ENCODE data around the gene BLOC1S4. TPM values are rescaled to one million over a fixed set of nuclear protein-coding genes. Genes with fewer than 3 reads are reported as not detected.
"Not testable (repeated sequence)": the region's sequence is repeated elsewhere in the genome, so short reads cannot be mapped to it uniquely, and the experiment has no call there.

BLOC1S4 gene
- total RNA-seq, 2 donors from 2014 or later = 18.8 to 26.5 TPM

- peaks cover 3% of the 10 kb centered on the region for H3K9me3 Mint-ChIP-seq
- H3K36me3 ChIP-seq (ENCODE audit: control insufficient read depth, insufficient read depth, low read length) = no peaks in the 10 kb centered on the region
- no peak overlapping the region for H3K27ac ChIP-seq (ENCODE audit: low read depth, low read length)
- H3K27me3 ChIP-seq (ENCODE audit: control insufficient read depth, insufficient read depth, low read length, poor library complexity, severe bottlenecking) = no peaks in the 10 kb centered on the region
- peaks cover 4% of the 10 kb centered on the region for H3K27me3 Mint-ChIP-seq (ENCODE audit: insufficient read depth)
- no peak overlapping the region for H3K4me3 ChIP-seq (ENCODE audit: low read length)
- H3K9me3 ChIP-seq (ENCODE audit: control insufficient read depth, low read length) = no peaks in the 10 kb centered on the region
- no peak overlapping the region for H3K9ac ChIP-seq (ENCODE audit: extremely low read depth, low read length, poor library complexity, severe bottlenecking)
- H3K36me3 Mint-ChIP-seq (ENCODE audit: low read depth) = no peaks in the 10 kb centered on the region
- no peak for TF ChIP-seq CTCF (conservative IDR thresholded peaks at IDR 0.05)
- DNase-seq = no peak
- no peak overlapping the region for H3K4me3 Mint-ChIP-seq
- 79 to 92% methylated on average over 3 of the region's 3 CpGs for WGBS, 2 experiments (ENCODE audit: insufficient coverage in 1 of 2, insufficient read length in 1 of 2)
- H3K4me1 Mint-ChIP-seq = peaks cover 21% of the 10 kb centered on the region
- H3K4me1 ChIP-seq (ENCODE audit: control insufficient read depth, insufficient read depth, low read length) = no peaks in the 10 kb centered on the region
- no peak overlapping the region for H3K27ac Mint-ChIP-seq
Observed at GRCh38 chr4:6754481-6755087, 38.6 kb downstream of the BLOC1S4 start.

GRCh38 chr4:6755088-6755753, 39.2 kb downstream of the BLOC1S4 start:
- Histone ChIP-seq H3K4me1 (ENCODE audit: control insufficient read depth, insufficient read depth, low read length) (no peaks in the 10 kb centered on the region), H3K9ac (ENCODE audit: extremely low read depth, low read length, poor library complexity, severe bottlenecking) (no peak overlapping the region), H3K9me3 (ENCODE audit: control insufficient read depth, low read length) (no peaks in the 10 kb centered on the region), H3K4me3 (ENCODE audit: low read length) (no peak overlapping the region), H3K27me3 (ENCODE audit: control insufficient read depth, insufficient read depth, low read length, poor library complexity, severe bottlenecking) (no peaks in the 10 kb centered on the region), H3K36me3 (ENCODE audit: control insufficient read depth, insufficient read depth, low read length) (no peaks in the 10 kb centered on the region), H3K27ac (ENCODE audit: low read depth, low read length) (no peak overlapping the region)
- no peak for DNase-seq
- Mint-ChIP-seq H3K4me3 (no peak overlapping the region), H3K9me3 (peaks cover 3% of the 10 kb centered on the region), H3K27ac (no peak overlapping the region), H3K4me1 (peaks cover 21% of the 10 kb centered on the region), H3K36me3 (ENCODE audit: low read depth) (no peaks in the 10 kb centered on the region), H3K27me3 (ENCODE audit: insufficient read depth) (peaks cover under 1% of the 10 kb centered on the region)
- no peak for TF ChIP-seq CTCF (conservative IDR thresholded peaks at IDR 0.05)
- WGBS, 2 experiments (ENCODE audit: insufficient coverage in 1 of 2, insufficient read length in 1 of 2) = 98 to 100% methylated on average over 2 to 5 of the region's 5 CpGs

GRCh38 chr4:6756345-6756744, 40.4 kb downstream of the BLOC1S4 start:
- not testable (repeated sequence) for H3K36me3 ChIP-seq (ENCODE audit: control insufficient read depth, insufficient read depth, low read length); H3K27me3 ChIP-seq (ENCODE audit: control insufficient read depth, insufficient read depth, low read length, poor library complexity, severe bottlenecking); H3K27ac ChIP-seq (ENCODE audit: low read depth, low read length); H3K27me3 Mint-ChIP-seq (ENCODE audit: insufficient read depth); H3K36me3 Mint-ChIP-seq (ENCODE audit: low read depth); DNase-seq; H3K4me3 Mint-ChIP-seq; H3K9ac ChIP-seq (ENCODE audit: extremely low read depth, low read length, poor library complexity, severe bottlenecking); H3K9me3 Mint-ChIP-seq; H3K4me3 ChIP-seq (ENCODE audit: low read length); H3K4me1 ChIP-seq (ENCODE audit: control insufficient read depth, insufficient read depth, low read length); H3K9me3 ChIP-seq (ENCODE audit: control insufficient read depth, low read length); H3K27ac Mint-ChIP-seq
- 78 to 88% methylated on average over 1 of the region's 6 CpGs for WGBS, 2 experiments (ENCODE audit: insufficient coverage in 1 of 2, insufficient read length in 1 of 2)
- peaks cover 16% of the 10 kb centered on the region for H3K4me1 Mint-ChIP-seq

Data from endodermal cell (in vitro differentiated cells).